DMS 273 (cell line): ENCODE results near the gene ACOD1.

Source experiments
- DNase-seq: peaks from one replicate; lab custom pipeline; 2025; ENCODE audit not compliant: unreplicated experiment; lab: John Stamatoyannopoulos, UW

Gene ACOD1

DNA sequence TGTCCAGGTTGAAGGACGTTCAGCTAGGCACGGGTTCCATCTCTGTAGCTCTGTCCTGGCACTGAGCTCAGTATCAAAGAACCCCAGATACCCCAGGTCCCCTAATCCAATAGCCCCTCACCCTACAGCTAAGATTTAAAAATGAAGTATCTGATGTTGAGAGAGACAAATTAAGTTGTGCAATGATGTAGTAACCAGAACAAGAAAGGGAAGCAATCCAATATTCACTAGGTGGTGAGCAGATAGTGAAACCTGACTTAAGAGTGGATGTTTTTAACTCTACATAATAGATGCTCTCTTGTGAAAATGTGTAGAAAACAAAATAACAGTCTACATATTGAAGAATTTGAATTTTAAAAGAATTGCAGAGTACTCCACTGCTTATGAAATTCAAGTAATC, 1.8 kb downstream of the ACOD1 start:
- DNase-seq: no peak

DNA sequence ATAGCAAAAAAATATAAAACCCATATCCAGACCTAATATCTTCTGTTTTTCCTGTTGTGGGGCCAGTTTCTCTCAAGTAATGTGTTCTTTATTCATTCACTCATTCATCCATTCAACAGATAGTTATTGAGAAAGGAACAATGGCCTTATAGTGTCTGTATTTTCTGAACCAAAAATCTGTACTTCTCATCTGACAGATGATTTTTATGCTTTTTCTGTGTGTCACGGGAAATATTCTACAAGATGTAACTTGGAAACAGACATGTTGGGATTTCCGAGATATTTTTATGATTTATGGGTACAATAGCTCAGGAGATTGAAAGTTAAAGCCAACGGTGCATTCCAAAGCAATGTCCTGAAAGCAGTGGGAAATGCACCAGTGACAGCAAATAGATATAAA, 5.7 kb downstream of the ACOD1 start:
- DNase-seq: no peak

GRCh38 chr13:76954538-76954937, 6.2 kb downstream of the ACOD1 start:
- DNase-seq: peak; percentile 2

DNA sequence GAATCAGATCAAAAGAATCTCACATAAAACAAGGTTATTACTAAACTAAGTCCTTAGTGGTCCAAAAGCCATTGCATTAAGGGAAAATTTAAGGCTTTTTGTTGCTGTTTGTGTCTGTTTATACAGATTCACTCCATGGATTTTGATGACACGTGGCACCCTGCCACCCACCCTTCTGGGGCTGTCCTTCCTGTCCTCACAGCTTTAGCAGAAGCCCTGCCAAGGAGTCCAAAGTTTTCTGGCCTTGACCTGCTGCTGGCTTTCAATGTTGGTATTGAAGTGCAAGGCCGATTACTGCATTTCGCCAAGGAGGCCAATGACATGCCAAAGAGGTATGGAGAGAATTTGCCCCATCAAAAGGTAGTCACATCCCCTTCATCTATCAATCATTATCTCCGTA, 6.9 kb downstream of the ACOD1 start:
- no peak for DNase-seq

GRCh38 chr13:76955661-76956060, 7.3 kb downstream of the ACOD1 start:
- DNase-seq: no peak

GRCh38 chr13:76958841-76959432, 10.6 kb downstream of the ACOD1 start:
- DNase-seq: no peak

- DNase-seq: peak; percentile 19
These were observed 11.4 kb downstream of the ACOD1 start for GRCh38 chr13:76959734-76960133.

GRCh38 chr13:76965759-76966421, 17.6 kb downstream of the ACOD1 start:
- DNase-seq: peak; percentile 64

DNA sequence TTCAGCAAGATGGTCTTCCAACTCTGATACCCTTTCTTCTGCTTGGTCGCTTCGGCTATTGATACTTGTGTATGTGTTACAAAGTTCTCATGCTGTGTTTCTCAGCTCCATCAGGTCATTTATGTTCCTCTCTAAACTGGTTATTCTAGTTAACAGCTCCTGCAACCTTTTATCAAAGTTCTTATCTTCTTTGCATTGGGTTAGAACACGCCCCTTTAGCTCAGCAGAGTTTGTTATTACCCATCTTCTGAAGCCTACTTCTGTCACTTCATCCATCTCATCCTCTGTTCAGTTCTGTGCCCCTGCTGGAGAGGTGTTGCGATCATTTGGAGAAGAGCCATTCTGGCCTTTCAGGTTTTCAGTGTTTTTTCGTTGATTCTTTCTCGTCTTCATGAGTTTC, 18.7 kb downstream of the ACOD1 start:
- DNase-seq: peak; percentile 9

DNA sequence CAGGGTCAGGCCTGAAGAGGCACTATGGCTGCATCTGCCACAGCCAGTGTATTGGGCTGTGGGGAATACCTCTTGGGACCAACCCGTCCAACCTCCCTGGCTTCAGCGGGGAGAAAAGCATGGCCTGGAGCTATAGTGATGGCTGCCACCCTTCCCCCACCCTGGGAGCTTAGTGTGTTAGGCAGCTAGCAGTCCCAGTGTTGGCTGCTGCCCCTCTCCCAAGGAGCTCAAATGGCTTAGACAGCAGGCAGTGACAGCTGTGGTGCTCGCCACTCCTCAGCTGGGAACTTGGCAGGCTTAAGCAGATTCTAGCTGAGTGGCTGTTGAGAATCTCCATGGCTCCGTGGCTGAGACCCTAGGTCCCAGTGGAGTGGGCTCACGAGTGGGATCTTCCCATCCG, 19.7 kb downstream of the ACOD1 start:
- peak; percentile 95 for DNase-seq

- peak; percentile 29 for DNase-seq
These were observed 21.4 kb downstream of the ACOD1 start for GRCh38 chr13:76969488-76970365.

DNA sequence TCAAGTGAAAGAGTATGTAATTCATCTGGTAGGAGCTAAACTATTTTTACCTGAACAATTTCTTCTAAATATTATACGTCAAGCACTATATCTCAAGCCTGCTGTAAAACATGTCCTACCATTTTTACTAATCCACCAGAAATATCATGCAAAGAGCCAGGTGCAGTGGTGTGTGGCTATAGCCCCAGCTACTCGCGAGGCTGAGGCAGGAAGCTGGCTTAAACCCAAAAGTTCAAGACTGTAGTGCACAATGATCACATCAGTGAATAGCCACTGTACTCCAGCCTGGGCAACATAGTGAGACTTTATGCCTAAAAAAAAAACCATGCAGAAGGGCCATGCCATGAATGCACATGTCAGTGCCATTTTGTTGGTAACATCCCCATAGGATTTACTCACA, 22.9 kb downstream of the ACOD1 start:
- DNase-seq: peak; percentile 13

- no peak for DNase-seq
These were observed 23.8 kb downstream of the ACOD1 start for GRCh38 chr13:76971851-76972829.

- no peak for DNase-seq
These were observed 25.8 kb downstream of the ACOD1 start for GRCh38 chr13:76973920-76974617.

DNA sequence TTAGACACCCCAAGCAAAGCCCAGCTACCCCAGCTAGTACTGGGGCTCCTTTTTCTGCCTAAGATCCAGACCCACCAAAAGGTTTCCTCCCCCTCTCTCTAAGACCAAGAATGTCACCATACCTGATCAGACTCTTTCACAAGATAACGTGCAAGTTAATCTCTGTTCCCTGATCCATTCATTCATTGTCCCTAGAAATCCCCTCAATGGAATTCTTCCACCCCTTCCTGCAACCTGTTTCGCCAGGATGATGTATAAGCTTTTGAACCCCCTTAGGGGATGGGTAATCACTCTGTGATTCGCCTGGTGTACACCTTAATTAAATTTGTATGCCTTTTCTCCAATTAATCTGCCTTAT, 26.3 kb downstream of the ACOD1 start:
- DNase-seq: no peak

GRCh38 chr13:76975863-76976262, 27.6 kb downstream of the ACOD1 start:
- DNase-seq: peak; percentile 23

GRCh38 chr13:76976490-76976889, 28.2 kb downstream of the ACOD1 start:
- peak; percentile 92 for DNase-seq

- DNase-seq: peak; percentile 20
These were observed 28.6 kb downstream of the ACOD1 start for GRCh38 chr13:76976929-76977328.

- peak; percentile 89 for DNase-seq
These were observed 31.9 kb downstream of the ACOD1 start for GRCh38 chr13:76980075-76980718.

DNA sequence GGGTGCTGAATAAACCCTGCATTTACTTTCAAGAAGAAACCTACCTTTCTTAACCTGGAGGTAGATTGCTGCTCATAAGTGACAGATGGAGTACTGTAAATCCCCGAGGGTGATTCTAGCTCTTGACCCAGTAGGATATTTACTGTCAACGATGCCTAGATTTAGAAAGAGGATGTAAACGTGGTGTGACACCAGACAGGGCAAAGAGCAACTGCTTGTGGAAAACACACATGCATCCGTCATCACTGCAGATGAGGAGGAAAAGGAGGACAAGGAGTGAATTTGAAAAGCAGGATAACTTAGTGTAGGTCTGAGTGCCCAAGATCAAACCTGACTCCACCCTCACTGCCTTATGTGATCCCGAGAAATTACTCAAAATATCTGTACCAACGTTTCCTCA, 33.8 kb downstream of the ACOD1 start:
- DNase-seq: no peak
